ENCODE measurements around the gene ORMDL3.
"Not testable (repeated sequence)": the region's sequence is repeated elsewhere in the genome, so short reads cannot be mapped to it uniquely, and the experiment has no call there.

The ORMDL3 gene

DNA sequence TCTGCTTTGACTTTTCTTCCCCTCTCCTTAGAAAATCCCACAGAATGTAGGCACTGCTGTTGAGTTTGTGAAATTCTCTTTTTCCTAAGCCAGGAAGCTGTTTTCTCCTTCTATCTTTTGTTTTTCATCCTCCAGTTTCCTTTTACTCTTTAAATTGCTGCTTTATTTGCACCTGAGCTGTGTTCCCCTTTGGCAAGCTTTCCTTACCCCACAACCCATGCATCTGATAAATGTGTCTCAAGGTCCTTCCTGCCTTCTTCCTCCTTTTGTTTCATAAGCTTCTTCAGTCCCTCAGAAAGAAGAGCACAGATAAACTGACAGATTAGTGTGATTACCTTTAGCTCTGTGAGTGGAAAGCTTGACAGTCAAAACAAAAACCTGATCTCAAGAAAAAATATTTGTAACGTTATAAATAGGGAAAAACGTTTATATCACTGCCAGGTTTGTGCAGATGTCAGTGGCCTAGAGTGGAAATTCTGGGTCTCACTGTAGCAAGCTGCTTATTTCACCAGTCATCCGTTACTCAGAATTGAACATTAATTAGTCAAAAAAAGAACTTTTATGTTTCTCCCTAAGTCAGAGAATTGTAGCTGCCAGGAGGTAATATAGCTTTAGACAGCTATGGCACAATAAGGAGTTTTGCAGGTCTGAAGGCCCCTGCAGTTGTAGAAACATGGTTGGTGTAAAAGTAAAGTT, 32.6 kb downstream of the ORMDL3 start:
- Histone ChIP-seq H3K27ac (ENCODE audit: low read length) (no peak overlapping the region), H3K27me3 (ENCODE audit: control insufficient read depth, insufficient read depth, low read length) (no peaks in the 10 kb centered on the region), H3K9ac (ENCODE audit: low read length) (no peak overlapping the region), H3K36me3 (ENCODE audit: control insufficient read depth, low read depth, low read length) (no peaks in the 10 kb centered on the region), H3K4me3 (ENCODE audit: low read length) (no peak overlapping the region), H3K4me1 (ENCODE audit: control insufficient read depth, low read depth, low read length) (no peaks in the 10 kb centered on the region), H3K9me3 (ENCODE audit: control insufficient read depth, low read depth, low read length) (no peaks in the 10 kb centered on the region)

DNA sequence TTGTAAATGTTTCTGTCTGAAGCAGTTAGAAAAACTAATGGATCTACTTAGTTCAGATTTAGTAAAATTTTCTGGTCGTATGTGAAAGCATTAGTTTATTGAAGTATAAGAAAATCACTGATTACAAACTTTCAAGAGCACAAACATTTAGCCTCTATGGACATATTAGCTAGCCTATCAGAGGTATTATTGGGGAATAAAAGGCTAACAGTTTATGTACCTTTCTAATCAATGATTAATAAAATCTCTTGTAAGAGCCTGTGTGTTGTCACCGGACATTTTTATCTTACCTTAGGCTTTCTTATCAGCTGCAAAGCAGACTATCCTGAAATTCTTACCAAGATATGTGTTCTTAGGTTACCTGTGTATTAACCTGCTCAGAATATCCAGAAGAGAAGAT, 38.2 kb downstream of the ORMDL3 start:
- no peaks in the 10 kb centered on the region for H3K4me1 ChIP-seq (ENCODE audit: control insufficient read depth, low read depth, low read length)
- no peaks in the 10 kb centered on the region for H3K27me3 ChIP-seq (ENCODE audit: control insufficient read depth, insufficient read depth, low read length)
- H3K4me3 ChIP-seq (ENCODE audit: low read length), result no peak overlapping the region
- no peaks in the 10 kb centered on the region for H3K36me3 ChIP-seq (ENCODE audit: control insufficient read depth, low read depth, low read length)
- H3K9me3 ChIP-seq (ENCODE audit: control insufficient read depth, low read depth, low read length), result no peaks in the 10 kb centered on the region
- H3K27ac ChIP-seq (ENCODE audit: low read length), result no peak overlapping the region
- H3K9ac ChIP-seq (ENCODE audit: low read length), result no peak overlapping the region

DNA sequence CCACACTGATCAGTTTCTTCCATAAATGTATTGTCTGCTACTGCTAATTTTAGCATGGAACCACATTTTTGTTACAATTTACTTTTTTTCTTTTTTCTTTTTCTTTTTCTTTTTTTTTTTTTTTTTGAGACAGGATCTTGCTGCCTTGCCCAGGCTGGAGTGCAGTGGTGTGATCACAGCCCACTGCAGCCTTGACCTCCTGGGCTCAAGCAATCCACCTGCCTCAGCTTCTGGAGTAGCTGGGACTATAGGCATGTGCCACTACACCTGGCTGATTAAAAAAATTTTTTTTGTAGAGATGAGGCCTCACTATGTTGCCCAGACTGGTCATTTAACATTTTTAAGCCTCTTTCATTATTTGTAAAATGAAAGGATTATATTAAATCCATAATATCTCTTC, 40.3 kb downstream of the ORMDL3 start:
- no peak overlapping the region for H3K4me3 ChIP-seq (ENCODE audit: low read length)
- no peaks in the 10 kb centered on the region for H3K36me3 ChIP-seq (ENCODE audit: control insufficient read depth, low read depth, low read length)
- H3K27me3 ChIP-seq (ENCODE audit: control insufficient read depth, insufficient read depth, low read length), result no peaks in the 10 kb centered on the region
- H3K9ac ChIP-seq (ENCODE audit: low read length), result no peak overlapping the region
- H3K9me3 ChIP-seq (ENCODE audit: control insufficient read depth, low read depth, low read length), result no peaks in the 10 kb centered on the region
- H3K4me1 ChIP-seq (ENCODE audit: control insufficient read depth, low read depth, low read length), result no peaks in the 10 kb centered on the region
- H3K27ac ChIP-seq (ENCODE audit: low read length), result no peak overlapping the region

DNA sequence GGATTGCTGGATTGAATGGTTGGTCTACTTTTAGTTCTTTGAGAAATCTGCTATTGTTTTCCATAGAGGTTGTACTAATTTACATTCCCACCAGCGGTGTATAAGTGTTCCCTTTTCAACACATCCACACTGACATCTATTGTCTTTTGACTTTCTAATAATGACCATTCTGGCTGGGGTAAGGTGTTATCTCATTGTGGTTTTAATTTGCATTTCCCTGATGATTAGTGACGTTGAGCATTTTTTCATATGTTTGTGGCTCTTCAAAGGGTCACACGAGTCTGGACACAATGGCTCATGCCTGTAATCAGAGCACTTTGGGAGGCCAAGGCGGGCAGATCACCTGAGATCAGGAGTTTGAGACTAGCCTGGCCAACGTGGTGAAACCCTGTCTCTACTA, 41.3 kb downstream of the ORMDL3 start:
- not testable (repeated sequence) for H3K9ac ChIP-seq (ENCODE audit: low read length); H3K9me3 ChIP-seq (ENCODE audit: control insufficient read depth, low read depth, low read length); H3K4me3 ChIP-seq (ENCODE audit: low read length); H3K4me1 ChIP-seq (ENCODE audit: control insufficient read depth, low read depth, low read length); H3K27ac ChIP-seq (ENCODE audit: low read length); H3K36me3 ChIP-seq (ENCODE audit: control insufficient read depth, low read depth, low read length); H3K27me3 ChIP-seq (ENCODE audit: control insufficient read depth, insufficient read depth, low read length)

- Histone ChIP-seq H3K27ac (ENCODE audit: low read length) (no peak overlapping the region), H3K27me3 (ENCODE audit: control insufficient read depth, insufficient read depth, low read length) (no peaks in the 10 kb centered on the region), H3K9ac (ENCODE audit: low read length) (no peak overlapping the region), H3K4me1 (ENCODE audit: control insufficient read depth, low read depth, low read length) (no peaks in the 10 kb centered on the region), H3K4me3 (ENCODE audit: low read length) (no peak overlapping the region), H3K9me3 (ENCODE audit: control insufficient read depth, low read depth, low read length) (no peaks in the 10 kb centered on the region), H3K36me3 (ENCODE audit: control insufficient read depth, low read depth, low read length) (no peaks in the 10 kb centered on the region)
These were observed 54.6 kb downstream of the ORMDL3 start for GRCh38 chr17:39872751-39873150.

- Histone ChIP-seq H3K27ac (ENCODE audit: low read length) (no peak overlapping the region), H3K9me3 (ENCODE audit: control insufficient read depth, low read depth, low read length) (no peaks in the 10 kb centered on the region), H3K9ac (ENCODE audit: low read length) (no peak overlapping the region), H3K4me3 (ENCODE audit: low read length) (no peak overlapping the region), H3K4me1 (ENCODE audit: control insufficient read depth, low read depth, low read length) (no peaks in the 10 kb centered on the region), H3K36me3 (ENCODE audit: control insufficient read depth, low read depth, low read length) (no peaks in the 10 kb centered on the region), H3K27me3 (ENCODE audit: control insufficient read depth, insufficient read depth, low read length) (peaks cover 9% of the 10 kb centered on the region)
These were observed 55.6 kb downstream of the ORMDL3 start for GRCh38 chr17:39871801-39872200.
